ENCODE measurements around the gene CDH23.

The CDH23 gene

DNA sequence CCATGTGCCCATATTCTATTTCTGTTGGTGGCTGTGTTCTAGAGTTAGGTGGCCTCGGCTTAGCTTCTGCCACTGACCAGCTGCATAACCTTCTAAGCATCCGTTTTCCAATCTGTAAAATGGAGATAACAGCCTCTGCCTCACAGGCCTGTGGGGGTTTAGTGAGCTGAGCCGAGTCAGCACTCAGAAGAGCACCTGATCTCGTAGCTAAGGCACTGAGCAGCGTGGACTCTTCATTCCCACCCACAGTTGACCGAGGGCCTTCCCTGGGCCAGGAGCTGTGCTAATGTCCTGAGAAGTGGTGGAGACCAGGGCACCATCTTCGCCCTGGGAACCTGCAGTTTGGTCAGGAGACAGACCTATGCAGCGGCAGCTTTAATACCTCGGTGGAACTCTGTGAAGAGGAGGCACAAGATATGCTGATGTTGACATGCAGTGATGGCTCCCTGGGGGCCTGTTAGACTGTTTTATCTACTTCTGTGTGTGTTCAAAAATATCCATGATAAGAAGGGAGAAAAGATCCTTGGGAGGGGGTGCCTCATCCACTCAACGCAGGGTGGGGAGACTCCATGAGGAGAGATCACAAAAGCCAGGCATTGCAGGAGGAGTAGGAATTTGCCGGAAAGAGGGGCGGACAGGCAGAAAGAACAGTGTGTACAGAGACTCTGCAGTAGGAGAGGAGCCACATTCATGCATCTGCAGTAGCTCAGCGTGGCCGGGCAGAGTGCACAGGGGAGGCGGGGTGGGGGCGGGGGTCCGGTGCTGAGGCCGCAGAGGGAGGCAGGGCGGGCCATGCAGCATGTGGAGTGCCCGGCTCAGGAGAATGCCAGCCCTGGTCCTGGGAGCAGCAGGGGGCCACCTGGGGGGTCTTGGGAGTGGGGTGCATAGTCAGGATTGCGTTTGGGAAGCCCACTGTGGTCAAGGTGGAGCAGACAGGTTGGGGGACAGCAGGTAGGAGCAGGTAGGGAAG lies 186.1 kb downstream of the CDH23 start:
- DNase-seq (ENCODE audit: low read depth), result no peak
- H3K4me3 ChIP-seq (ENCODE audit: low read length), result no peak overlapping the region
- TF ChIP-seq, protein P1, sequence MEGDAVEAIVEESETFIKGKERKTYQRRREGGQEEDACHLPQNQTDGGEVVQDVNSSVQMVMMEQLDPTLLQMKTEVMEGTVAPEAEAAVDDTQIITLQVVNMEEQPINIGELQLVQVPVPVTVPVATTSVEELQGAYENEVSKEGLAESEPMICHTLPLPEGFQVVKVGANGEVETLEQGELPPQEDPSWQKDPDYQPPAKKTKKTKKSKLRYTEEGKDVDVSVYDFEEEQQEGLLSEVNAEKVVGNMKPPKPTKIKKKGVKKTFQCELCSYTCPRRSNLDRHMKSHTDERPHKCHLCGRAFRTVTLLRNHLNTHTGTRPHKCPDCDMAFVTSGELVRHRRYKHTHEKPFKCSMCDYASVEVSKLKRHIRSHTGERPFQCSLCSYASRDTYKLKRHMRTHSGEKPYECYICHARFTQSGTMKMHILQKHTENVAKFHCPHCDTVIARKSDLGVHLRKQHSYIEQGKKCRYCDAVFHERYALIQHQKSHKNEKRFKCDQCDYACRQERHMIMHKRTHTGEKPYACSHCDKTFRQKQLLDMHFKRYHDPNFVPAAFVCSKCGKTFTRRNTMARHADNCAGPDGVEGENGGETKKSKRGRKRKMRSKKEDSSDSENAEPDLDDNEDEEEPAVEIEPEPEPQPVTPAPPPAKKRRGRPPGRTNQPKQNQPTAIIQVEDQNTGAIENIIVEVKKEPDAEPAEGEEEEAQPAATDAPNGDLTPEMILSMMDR (conservative IDR thresholded peaks at IDR 0.05; ENCODE audit: low read depth, low read length), result no peak

DNA sequence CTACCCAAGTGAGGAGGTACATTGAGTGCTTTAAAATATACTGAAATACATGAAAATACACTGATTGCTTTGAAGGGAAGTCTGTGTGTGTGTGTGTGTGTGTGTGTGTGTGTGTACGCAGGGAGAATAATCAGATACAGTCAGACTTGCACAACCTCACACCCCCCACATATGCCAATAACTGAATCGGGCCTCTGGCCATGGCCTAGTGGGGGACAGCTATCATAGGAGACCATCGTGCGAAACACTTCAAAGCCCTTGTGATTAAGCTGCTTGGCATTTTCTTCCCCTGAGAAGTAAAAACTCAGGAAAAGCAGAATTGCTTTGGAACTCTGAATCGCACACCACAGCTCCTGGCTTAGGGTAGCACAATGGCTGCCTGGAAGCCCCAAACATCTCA lies 187.7 kb downstream of the CDH23 start:
- TF ChIP-seq, protein P1 (conservative IDR thresholded peaks at IDR 0.05; ENCODE audit: low read depth, low read length), result no peak
- no peak overlapping the region for H3K4me3 ChIP-seq (ENCODE audit: low read length)
- no peak for DNase-seq (ENCODE audit: low read depth)

DNA sequence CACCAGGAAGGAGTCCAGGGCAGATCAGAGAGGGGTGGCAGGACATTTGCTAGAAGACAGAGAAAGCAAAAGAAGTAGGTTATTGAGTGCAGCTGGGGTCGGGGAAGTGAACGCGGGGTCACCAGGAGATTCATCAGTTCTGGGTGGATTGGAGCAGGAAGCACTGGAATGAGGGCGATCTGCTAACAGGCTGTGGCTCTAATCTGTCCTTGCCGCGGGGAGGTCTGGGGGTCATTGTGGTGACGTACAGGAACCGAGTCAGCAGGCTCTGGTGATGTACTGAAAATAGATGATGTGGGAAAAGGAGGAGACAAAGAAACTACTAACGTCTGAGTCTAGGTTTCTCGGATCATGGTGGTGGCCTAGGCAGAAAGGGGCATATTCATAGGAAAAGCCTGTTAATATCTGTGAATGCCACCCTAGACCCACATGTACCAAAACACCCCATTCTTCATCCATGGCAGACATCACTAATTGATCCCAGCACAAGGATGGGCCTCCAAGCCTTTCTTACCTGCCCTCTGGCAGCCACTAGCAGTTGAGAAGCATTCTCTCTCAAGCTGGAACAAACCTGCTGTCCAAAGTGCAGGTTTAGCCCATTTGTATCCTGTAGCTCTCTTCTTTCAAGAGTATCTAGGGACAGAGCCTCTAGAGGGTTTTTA lies 188.3 kb downstream of the CDH23 start:
- DNase-seq (ENCODE audit: low read depth), result no peak
- no peak overlapping the region for H3K4me3 ChIP-seq (ENCODE audit: low read length)
- TF ChIP-seq, protein P1 (conservative IDR thresholded peaks at IDR 0.05; ENCODE audit: low read depth, low read length), result no peak

DNA sequence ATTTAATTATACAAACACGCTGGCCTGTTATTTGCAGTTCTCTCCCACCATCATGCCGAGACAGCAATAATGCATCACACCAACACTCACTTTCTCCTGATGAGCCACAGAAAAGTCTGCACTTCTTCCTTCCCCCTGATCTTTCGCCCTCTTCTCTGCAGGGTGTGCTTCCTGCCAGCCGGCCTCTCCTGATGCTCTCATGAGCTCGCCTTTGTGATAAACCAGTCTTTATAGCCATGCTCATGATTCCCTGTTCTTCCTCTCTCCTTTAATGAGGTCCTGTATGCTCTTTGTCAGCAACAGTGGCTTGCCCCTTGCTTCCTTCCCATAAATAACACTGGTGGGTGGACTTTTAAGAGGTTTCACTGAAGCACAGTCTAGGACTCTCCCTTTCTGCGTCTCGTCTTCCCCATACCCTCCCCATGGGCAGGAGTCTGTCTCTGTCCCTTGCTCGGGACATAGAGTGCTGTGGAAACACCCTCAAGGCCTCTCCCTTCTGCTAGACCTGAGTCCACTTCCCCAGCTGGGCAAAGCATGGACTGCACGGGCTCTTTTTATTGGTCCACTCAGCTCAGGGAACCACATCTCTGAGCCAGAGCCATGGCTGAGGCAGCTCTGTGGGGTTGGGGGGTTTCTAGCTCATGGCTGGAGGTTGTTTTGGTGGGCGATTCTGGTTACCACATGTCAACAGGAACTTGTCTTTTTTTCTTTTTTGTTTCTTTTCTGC lies 189.0 kb downstream of the CDH23 start:
- TF ChIP-seq, protein P1 (conservative IDR thresholded peaks at IDR 0.05; ENCODE audit: low read depth, low read length), result no peak
- DNase-seq (ENCODE audit: low read depth), result no peak
- no peak overlapping the region for H3K4me3 ChIP-seq (ENCODE audit: low read length)

DNA sequence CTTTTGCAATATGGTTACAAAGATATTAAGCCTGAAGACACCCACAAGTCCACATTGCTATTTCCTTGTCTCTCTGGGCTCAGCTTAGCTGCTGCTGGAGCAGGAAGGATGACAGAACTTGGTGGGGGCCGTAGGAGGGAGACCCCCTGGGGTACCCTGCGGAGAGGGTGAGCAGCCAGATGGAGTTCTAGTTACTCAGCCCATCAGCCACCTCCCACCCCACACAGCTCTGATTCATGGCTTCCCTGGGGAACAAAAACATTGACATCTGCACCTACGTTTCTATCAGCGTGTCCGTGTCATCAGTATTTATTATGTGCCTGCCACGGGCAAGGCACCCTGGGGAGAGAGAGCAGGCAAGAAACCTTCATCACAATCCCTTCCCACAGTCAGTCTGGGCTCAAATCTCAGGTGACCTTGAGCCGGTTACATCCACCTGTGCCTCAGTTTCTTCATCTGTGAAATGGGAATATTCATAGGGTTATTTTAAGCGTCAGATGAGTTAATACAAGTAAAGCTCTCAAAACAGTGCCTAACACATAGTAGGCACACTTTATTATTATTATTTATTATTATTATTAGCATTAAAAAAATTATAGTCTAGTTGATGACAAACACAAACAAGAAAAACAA lies 191.3 kb downstream of the CDH23 start:
- DNase-seq (ENCODE audit: low read depth), result no peak
- TF ChIP-seq, protein P1 (conservative IDR thresholded peaks at IDR 0.05; ENCODE audit: low read depth, low read length), result no peak
- no peak overlapping the region for H3K4me3 ChIP-seq (ENCODE audit: low read length)

DNA sequence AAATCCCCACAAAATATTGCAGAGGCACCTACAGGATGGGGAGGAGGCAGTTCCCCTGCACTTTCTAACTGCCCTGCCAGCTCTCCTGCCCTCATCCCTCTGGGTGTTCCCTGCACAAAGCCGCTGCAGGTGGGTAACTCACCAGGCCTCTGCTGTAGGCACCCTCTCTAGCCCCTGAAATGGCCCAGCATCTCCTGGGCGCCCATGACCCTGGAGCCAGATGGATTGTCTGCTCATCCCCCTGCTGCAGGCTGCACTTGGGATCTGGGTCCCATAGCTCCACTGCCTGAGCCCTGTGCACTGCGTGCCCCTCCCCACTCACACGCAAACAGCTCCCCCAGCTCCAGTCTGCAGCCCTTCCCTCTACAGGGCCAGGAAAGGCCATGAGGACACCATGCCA lies 192.0 kb downstream of the CDH23 start:
- TF ChIP-seq, protein P1 (conservative IDR thresholded peaks at IDR 0.05; ENCODE audit: low read depth, low read length), result no peak
- no peak overlapping the region for H3K4me3 ChIP-seq (ENCODE audit: low read length)
- no peak for DNase-seq (ENCODE audit: low read depth)

All from retinal pigment epithelial cell (primary cell).